Measurements from ENCODE around the gene PCDH9.

DNA sequence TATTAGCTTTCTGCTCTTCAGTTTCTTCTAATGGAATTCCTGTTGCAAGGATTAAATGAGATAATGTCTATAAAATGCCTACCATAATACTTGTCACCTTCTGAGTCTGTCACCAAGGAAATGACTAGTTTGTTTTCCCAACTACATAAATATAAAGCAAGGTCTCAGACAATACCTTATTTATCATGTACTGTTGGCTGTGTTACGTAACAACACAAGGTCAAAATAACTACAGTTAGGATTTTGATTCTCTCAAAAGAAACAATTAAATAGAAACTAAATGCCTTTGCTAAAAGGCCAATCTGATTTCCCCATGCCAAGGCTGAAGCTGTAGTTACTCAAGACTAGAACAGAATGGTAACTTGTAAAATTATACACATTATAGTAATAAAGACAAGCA is 134.5 kb downstream of the PCDH9 start:
- TF ChIP-seq CTCF (conservative IDR thresholded peaks at IDR 0.05; ENCODE audit: low read depth, low read length): no peak
- TF ChIP-seq, protein P1, sequence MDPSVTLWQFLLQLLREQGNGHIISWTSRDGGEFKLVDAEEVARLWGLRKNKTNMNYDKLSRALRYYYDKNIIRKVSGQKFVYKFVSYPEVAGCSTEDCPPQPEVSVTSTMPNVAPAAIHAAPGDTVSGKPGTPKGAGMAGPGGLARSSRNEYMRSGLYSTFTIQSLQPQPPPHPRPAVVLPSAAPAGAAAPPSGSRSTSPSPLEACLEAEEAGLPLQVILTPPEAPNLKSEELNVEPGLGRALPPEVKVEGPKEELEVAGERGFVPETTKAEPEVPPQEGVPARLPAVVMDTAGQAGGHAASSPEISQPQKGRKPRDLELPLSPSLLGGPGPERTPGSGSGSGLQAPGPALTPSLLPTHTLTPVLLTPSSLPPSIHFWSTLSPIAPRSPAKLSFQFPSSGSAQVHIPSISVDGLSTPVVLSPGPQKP (IDR thresholded peaks at IDR 0.05; ENCODE audit: borderline replicate concordance, low read depth, low read length): no peak
- no peak for TF ChIP-seq RAD21 (IDR thresholded peaks at IDR 0.05; ENCODE audit: low read length)
- TF ChIP-seq POLR2A (IDR thresholded peaks at IDR 0.05; ENCODE audit: low read depth, low read length): no peak
- peak; percentile 62 for TF ChIP-seq CEBPB (IDR thresholded peaks at IDR 0.05; ENCODE audit: low read depth, low read length)

All from IMR-90 (cell line).